Neuronal stem cell (in vitro differentiated cells): ENCODE measurements around the gene PIK3R2.

Experiments
- DNase-seq: peaks from one replicate; pipeline ENCODE4 v3.0.0-alpha.2; 2013; ENCODE audit warnings: low spot score
- H2AFZ ChIP-seq: one replicate; pipeline ENCODE4 v1.6.1; 2013; ENCODE audit warnings: mild to moderate bottlenecking, low read length, inconsistent platforms
- H2AK5ac ChIP-seq: 2 replicates; pipeline ENCODE4 v1.6.1; 2013; ENCODE audit warnings: low read depth, mild to moderate bottlenecking, inconsistent platforms, low read length, moderate library complexity, mixed read lengths
- H2BK120ac ChIP-seq: 2 replicates; pipeline ENCODE4 v1.6.1; 2013; ENCODE audit warnings: low read depth, mild to moderate bottlenecking, inconsistent platforms, low read length, moderate library complexity, mixed read lengths
- H2BK12ac ChIP-seq: one replicate; pipeline ENCODE4 v1.6.1; 2013; ENCODE audit warnings: low read length, inconsistent platforms
- H2BK15ac ChIP-seq: 2 replicates; pipeline ENCODE4 v1.6.1; 2013; ENCODE audit warnings: mild to moderate bottlenecking, low read length, inconsistent platforms, mixed read lengths
- H2BK5ac ChIP-seq: one replicate; pipeline ENCODE4 v1.6.1; 2013; ENCODE audit warnings: inconsistent platforms, mild to moderate bottlenecking, low read length, moderate library complexity
- H3K14ac ChIP-seq: one replicate; pipeline ENCODE4 v1.6.1; 2013; ENCODE audit warnings: low read length, inconsistent platforms
- H3K18ac ChIP-seq: 2 replicates; pipeline ENCODE4 v1.6.1; 2013; ENCODE audit warnings: low read length, inconsistent platforms
- H3K23ac ChIP-seq: 2 replicates; pipeline ENCODE4 v1.6.1; 2013; ENCODE audit warnings: low read depth, mild to moderate bottlenecking, mixed read lengths, low read length, inconsistent platforms; ENCODE audit not compliant: poor library complexity
- H3K27ac ChIP-seq: replicated peaks from 3 replicates; pipeline ENCODE4 v1.5.1; 2013; ENCODE audit warnings: low read length, inconsistent platforms
- H3K27me3 ChIP-seq, 3 experiments: 2 replicates each; pipeline ENCODE4 v1.6.1; 2013; ENCODE audit warnings: low read length in 3 of 3, mild to moderate bottlenecking in 2 of 3, inconsistent platforms in 1 of 3, low read depth in 1 of 3, mixed read lengths in 1 of 3, moderate library complexity in 1 of 3; ENCODE audit not compliant: control insufficient read depth in 3 of 3, insufficient read depth in 3 of 3
- H3K36me3 ChIP-seq, 2 donors: replicated peaks in 1 of 2; 2 replicates each; pipeline ENCODE4 v1.6.1; 2013; ENCODE audit warnings: low read length in 2 of 2; ENCODE audit not compliant: control insufficient read depth in 2 of 2, insufficient read depth in 2 of 2
- H3K4ac ChIP-seq: 2 replicates; pipeline ENCODE4 v1.6.1; 2013; ENCODE audit warnings: inconsistent platforms, mild to moderate bottlenecking, low read length, moderate library complexity
- H3K4me1 ChIP-seq, 2 donors: 1 replicate in 1 of 2; 2 replicates in 1 of 2; pipeline ENCODE4 v1.6.1; 2013; ENCODE audit warnings: low read length in 2 of 2, low read depth in 1 of 2; ENCODE audit not compliant: control insufficient read depth in 2 of 2, insufficient read depth in 1 of 2
- H3K4me2 ChIP-seq: one replicate; pipeline ENCODE4 v1.6.1; 2013; ENCODE audit warnings: mild to moderate bottlenecking, low read length, inconsistent platforms; ENCODE audit not compliant: insufficient read depth, poor library complexity, severe bottlenecking
- H3K4me3 ChIP-seq, 2 donors: 2 replicates each; pipeline ENCODE4 v1.5.1; 2013; ENCODE audit warnings: low read length in 2 of 2, mild to moderate bottlenecking in 2 of 2, inconsistent platforms in 1 of 2, moderate library complexity in 1 of 2
- H3K79me1 ChIP-seq: one replicate; pipeline ENCODE4 v1.6.1; 2013; ENCODE audit warnings: low read depth, mild to moderate bottlenecking, inconsistent platforms, low read length, moderate library complexity
- H3K9ac ChIP-seq: one replicate; pipeline ENCODE4 v1.6.1; 2013; ENCODE audit warnings: mild to moderate bottlenecking, low read depth, low read length, inconsistent platforms; ENCODE audit not compliant: poor library complexity
- H3K9me3 ChIP-seq, 2 donors: replicated peaks in 1 of 2; 2 replicates each; pipeline versions ENCODE3 to v1.6.1; 2013; ENCODE audit warnings: low read length in 2 of 2, mild to moderate bottlenecking in 2 of 2, inconsistent platforms in 1 of 2, low read depth in 1 of 2, mixed read lengths in 1 of 2, moderate library complexity in 1 of 2; ENCODE audit not compliant: control insufficient read depth in 2 of 2, insufficient read depth in 1 of 2
- H4K8ac ChIP-seq: one replicate; pipeline ENCODE4 v1.6.1; 2013; ENCODE audit warnings: low read depth, mild to moderate bottlenecking, inconsistent platforms, low read length, moderate library complexity
- H4K91ac ChIP-seq: one replicate; pipeline ENCODE4 v1.6.1; 2013; ENCODE audit warnings: low read length, low read depth, mild to moderate bottlenecking, inconsistent platforms; ENCODE audit not compliant: poor library complexity
- WGBS, 2 donors: extraction: QIAGEN DNeasy Blood & Tissue Kit; methylation state at CpG; one replicate each; pipeline ENCODE4 v1.1.7; 2013; ENCODE audit warnings: missing lambda C conversion rate in 2 of 2, mixed read lengths in 1 of 2; ENCODE audit not compliant: insufficient read length in 2 of 2, insufficient replicate concordance in 1 of 2; ENCODE audit errors: extremely low coverage in 2 of 2; 5-methylcytosine and 5-hydroxymethylcytosine counted together

The PIK3R2 gene

DNA sequence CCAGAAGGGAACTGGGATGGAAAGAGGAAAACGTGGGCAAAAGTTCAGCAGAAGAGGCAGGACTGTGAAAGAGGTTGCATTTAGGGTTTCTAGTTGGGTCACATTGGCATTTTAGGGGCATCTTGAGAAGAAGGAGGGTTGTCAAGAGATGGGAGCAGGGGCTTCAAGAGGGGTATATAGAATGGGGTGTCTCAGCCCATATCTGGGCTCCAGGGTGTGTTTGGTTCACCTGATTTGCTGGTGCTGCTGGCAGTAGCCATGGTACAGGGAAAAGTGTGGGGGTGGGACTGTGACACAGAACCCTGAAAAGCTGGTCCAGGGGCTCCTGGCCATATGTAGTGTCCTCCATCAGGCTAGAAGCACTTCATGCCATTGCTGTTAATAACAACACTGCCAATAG lies 32.8 kb upstream of the PIK3R2 start:
- Histone ChIP-seq H4K8ac (no peak overlapping the region), H3K4me1 (peaks cover 12% of the 10 kb centered on the region in 2 donors), H4K91ac (no peak overlapping the region), H3K9ac (no peak overlapping the region), H2AFZ (no peak overlapping the region), H3K18ac (no peak overlapping the region), H2BK5ac (no peak overlapping the region), H2BK15ac (no peak overlapping the region), H3K4me3 (no peak overlapping the region), H3K4me2 (no peak overlapping the region), H3K14ac (no peak overlapping the region), H3K27me3 (no peaks in the 10 kb centered on the region), H3K9me3 (no peaks in the 10 kb centered on the region), H3K27ac (no peak overlapping the region), H2BK120ac (no peak overlapping the region), H2BK12ac (no peak overlapping the region), H3K4ac (no peak overlapping the region), H3K23ac (no peak overlapping the region), H3K79me1 (peaks cover 6% of the 10 kb centered on the region), H2AK5ac (no peak overlapping the region), H3K36me3 (peaks cover 9 to 25% of the 10 kb centered on the region in 2 donors)
- no CpG with 5 or more reads among the region's 1 CpG for WGBS, 2 donors
- DNase-seq = no peak

DNA sequence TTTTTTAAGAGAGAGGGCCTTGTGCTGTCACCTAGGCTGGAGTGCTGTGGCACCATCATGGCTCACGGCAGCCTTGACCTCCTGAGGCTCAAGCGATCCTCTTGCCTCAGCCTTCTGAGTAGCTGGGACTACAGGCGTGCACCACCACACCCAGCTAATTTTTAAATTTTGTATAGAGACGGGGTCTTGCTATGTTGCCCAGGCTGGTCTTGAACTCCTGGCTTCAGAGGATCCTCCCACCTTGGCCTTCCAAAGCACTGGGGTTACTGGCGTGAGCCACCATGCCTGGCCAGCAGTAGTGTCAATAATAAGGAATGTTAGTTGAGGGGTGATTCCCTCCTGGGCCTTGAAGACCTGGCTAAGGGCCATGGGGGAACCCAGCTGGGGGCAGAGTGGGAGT lies 31.8 kb upstream of the PIK3R2 start:
- H3K4me1 ChIP-seq = peaks cover 12% of the 10 kb centered on the region in 2 donors
- H3K4me2 ChIP-seq = no peak overlapping the region
- no peak overlapping the region for H3K27ac ChIP-seq
- H3K4me3 ChIP-seq = no peak overlapping the region
- H3K18ac ChIP-seq = no peak overlapping the region
- WGBS, 2 donors = no CpG with 5 or more reads among the region's 5 CpGs
- no peak overlapping the region for H2BK120ac ChIP-seq
- peaks cover 6% of the 10 kb centered on the region for H3K79me1 ChIP-seq
- no peak overlapping the region for H4K8ac ChIP-seq
- no peak overlapping the region for H2BK15ac ChIP-seq
- no peak overlapping the region for H3K9ac ChIP-seq
- no peak overlapping the region for H2AK5ac ChIP-seq
- no peak overlapping the region for H2BK12ac ChIP-seq
- H3K23ac ChIP-seq = no peak overlapping the region
- H3K4ac ChIP-seq = no peak overlapping the region
- H3K9me3 ChIP-seq = no peaks in the 10 kb centered on the region
- no peaks in the 10 kb centered on the region for H3K27me3 ChIP-seq
- H2AFZ ChIP-seq = no peak overlapping the region
- no peak for DNase-seq
- H3K36me3 ChIP-seq = peaks cover 10 to 31% of the 10 kb centered on the region in 2 donors
- H2BK5ac ChIP-seq = no peak overlapping the region
- no peak overlapping the region for H4K91ac ChIP-seq
- no peak overlapping the region for H3K14ac ChIP-seq

DNA sequence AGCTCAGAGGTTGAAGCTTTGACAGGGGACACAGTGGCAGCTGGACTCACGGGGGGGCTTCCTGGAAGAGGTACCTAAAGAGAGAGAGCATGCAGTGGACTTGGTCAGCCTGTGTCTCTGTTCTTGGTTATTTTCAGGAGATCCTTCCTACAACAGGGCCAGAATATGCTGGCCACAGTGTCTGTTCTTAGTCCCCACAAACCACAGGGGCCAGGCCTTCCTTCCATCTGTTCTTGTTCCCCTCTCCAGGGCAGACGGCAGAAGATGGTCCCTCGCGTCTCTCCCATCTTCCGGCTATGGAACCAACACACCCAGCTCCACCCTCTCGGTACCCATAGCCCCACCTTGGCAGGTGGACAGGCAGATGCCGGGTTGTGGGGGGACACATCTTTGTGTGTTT lies 30.5 kb upstream of the PIK3R2 start:
- Histone ChIP-seq H3K4ac (no peak overlapping the region), H3K23ac (no peak overlapping the region), H3K79me1 (peaks cover 6% of the 10 kb centered on the region), H2BK12ac (no peak overlapping the region), H2AK5ac (no peak overlapping the region), H3K4me2 (no peak overlapping the region), H3K27me3 (no peaks in the 10 kb centered on the region), H3K36me3 (peaks cover 11 to 35% of the 10 kb centered on the region in 2 donors), H2BK5ac (no peak overlapping the region), H3K9ac (peak overlapping the region; percentile 44), H3K27ac (no peak overlapping the region), H3K9me3 (no peaks in the 10 kb centered on the region), H3K18ac (no peak overlapping the region), H2AFZ (no peak overlapping the region), H3K14ac (no peak overlapping the region), H2BK15ac (no peak overlapping the region), H4K8ac (no peak overlapping the region), H3K4me1 (peaks cover 8% of the 10 kb centered on the region in 2 donors), H3K4me3 (no peak overlapping the region), H4K91ac (no peak overlapping the region), H2BK120ac (no peak overlapping the region)
- WGBS, 2 donors = no CpG with 5 or more reads among the region's 7 CpGs
- no peak for DNase-seq

DNA sequence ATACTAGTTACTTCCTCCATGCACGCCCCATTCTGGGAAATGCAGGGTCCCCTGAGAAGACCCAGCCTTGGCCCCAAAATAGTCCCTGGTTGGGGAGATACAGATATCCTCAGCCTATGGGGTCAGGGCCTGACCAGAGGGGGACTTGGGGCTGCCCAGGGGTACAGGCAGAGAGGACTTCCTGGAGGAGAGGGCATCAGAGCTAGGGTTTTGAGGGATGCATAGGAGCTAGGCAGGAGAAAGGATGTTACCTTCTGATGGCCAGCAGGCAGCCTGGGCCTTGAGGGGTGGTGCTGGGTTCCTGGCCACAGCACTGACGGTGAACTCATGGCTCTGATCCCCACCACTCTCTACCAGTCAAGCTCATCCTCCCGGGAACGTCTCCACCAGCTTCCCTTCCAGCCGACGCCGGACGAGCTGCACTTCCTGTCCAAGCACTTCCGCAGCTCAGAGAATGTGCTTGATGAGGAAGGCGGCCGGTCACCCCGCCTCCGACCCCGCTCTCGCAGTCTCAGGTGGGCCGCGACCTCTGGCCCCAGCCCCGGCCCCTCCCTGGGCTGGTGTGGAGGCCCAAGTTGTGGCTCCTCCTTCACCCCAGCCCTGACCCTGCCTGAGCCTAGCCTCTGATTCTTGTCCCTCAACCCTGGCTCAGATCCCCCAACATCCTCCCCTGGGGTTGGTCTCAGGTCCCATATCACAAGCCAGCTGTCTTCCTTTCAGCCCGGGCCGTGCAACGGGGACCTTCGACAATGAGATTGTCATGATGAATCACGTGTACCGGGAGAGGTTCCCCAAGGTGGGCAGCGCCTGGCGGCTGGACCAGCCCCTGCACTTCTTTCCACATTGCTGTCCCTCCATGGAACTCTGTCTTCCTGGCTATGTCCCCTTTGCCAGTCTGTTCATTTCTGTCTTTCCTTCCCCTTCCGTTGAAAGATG lies 29.8 kb upstream of the PIK3R2 start:
- Histone ChIP-seq H2BK120ac (no peak overlapping the region), H3K36me3 (peaks cover 13 to 41% of the 10 kb centered on the region in 2 donors), H2BK12ac (no peak overlapping the region), H4K91ac (no peak overlapping the region), H3K4me2 (no peak overlapping the region), H4K8ac (no peak overlapping the region), H3K4me3 (no peak overlapping the region), H3K27me3 (no peaks in the 10 kb centered on the region), H2AFZ (no peak overlapping the region), H3K27ac (no peak overlapping the region), H3K18ac (peak overlapping the region; percentile 57), H3K9me3 (no peaks in the 10 kb centered on the region), H3K14ac (peak overlapping the region; percentile 21), H3K4me1 (peaks cover 7 to 8% of the 10 kb centered on the region in 2 donors), H3K79me1 (peaks cover 6% of the 10 kb centered on the region), H2AK5ac (no peak overlapping the region), H3K9ac (no peak overlapping the region), H2BK5ac (peak overlapping the region; percentile 19), H3K4ac (no peak overlapping the region), H3K23ac (no peak overlapping the region), H2BK15ac (no peak overlapping the region)
- no CpG with 5 or more reads among the region's 27 CpGs for WGBS, 2 donors
- DNase-seq = no peak
